Glutamatergic neuron (in vitro differentiated cells): ENCODE data around the gene RHEX. TPM values are rescaled to one million over a fixed set of nuclear protein-coding genes. Genes with fewer than 3 reads are reported as not detected.

Experiments used
- DNase-seq: peaks from one replicate; pipeline ENCODE4 v3.0.0; 2022
- H3K27ac Mint-ChIP-seq: one replicate; pipeline ENCODE4 v1.8.0; 2020; ENCODE audit warnings: mild to moderate bottlenecking, mixed read lengths, inconsistent platforms; ENCODE audit not compliant: unreplicated experiment
- H3K27me3 Mint-ChIP-seq: one replicate; pipeline ENCODE4 v1.8.0; 2020; ENCODE audit warnings: mild to moderate bottlenecking, moderate library complexity, mixed read lengths, inconsistent platforms; ENCODE audit not compliant: unreplicated experiment
- H3K36me3 Mint-ChIP-seq: one replicate; pipeline ENCODE4 v1.8.0; 2020; ENCODE audit warnings: mild to moderate bottlenecking, mixed read lengths, inconsistent platforms; ENCODE audit not compliant: unreplicated experiment
- H3K4me1 Mint-ChIP-seq: one replicate; pipeline ENCODE4 v1.8.0; 2020; ENCODE audit warnings: mild to moderate bottlenecking, low read depth, mixed read lengths, inconsistent platforms; ENCODE audit not compliant: unreplicated experiment
- H3K4me3 Mint-ChIP-seq: one replicate; pipeline ENCODE4 v1.8.0; 2020; ENCODE audit warnings: mild to moderate bottlenecking, mixed read lengths, inconsistent platforms; ENCODE audit not compliant: unreplicated experiment
- H3K9me3 Mint-ChIP-seq: one replicate; pipeline ENCODE4 v1.8.0; 2020; ENCODE audit warnings: mild to moderate bottlenecking, moderate library complexity, mixed read lengths, inconsistent platforms; ENCODE audit not compliant: unreplicated experiment
- CTCF ChIP-seq: fragments of 200-600 bp; sonication (generic); IDR thresholded peaks from one replicate; pipeline ENCODE4 v1.5.0; 2021; ENCODE audit not compliant: partially characterized antibody, unreplicated experiment
- total RNA-seq: library from RNA; stranded (reverse); fragmentation: NEBNext Ultra II Directional; extraction: Animal tissue kit (Norgen Biotek cat#: 25700); gene quantifications from one replicate; pipeline ENCODE4 v1.2.1, GENCODE V29; 2021; ENCODE audit not compliant: unreplicated experiment

The RHEX gene
- total RNA-seq, 1 donor from 2014 or later, result not detected

- no peaks in the 10 kb centered on the region for H3K4me1 Mint-ChIP-seq
- peak; percentile 62 for TF ChIP-seq CTCF
These were observed 22.3 kb upstream of the RHEX start for GRCh38 chr1:206030714-206031113.

GRCh38 chr1:206032380-206033140 lies 20.4 kb upstream of the RHEX start:
- H3K9me3 Mint-ChIP-seq, result no peaks in the 10 kb centered on the region
- no peaks in the 10 kb centered on the region for H3K27me3 Mint-ChIP-seq
- H3K27ac Mint-ChIP-seq, result no peak overlapping the region
- TF ChIP-seq CTCF, result no peak
- DNase-seq, result no peak
- no peak overlapping the region for H3K4me3 Mint-ChIP-seq
- no peaks in the 10 kb centered on the region for H3K4me1 Mint-ChIP-seq
- H3K36me3 Mint-ChIP-seq, result no peaks in the 10 kb centered on the region

More at GRCh38 chr1:206030714-206031113, 22.3 kb upstream of the RHEX start:
- Mint-ChIP-seq H3K4me3 (no peak overlapping the region), H3K9me3 (no peaks in the 10 kb centered on the region), H3K27ac (no peak overlapping the region), H3K27me3 (no peaks in the 10 kb centered on the region), H3K36me3 (no peaks in the 10 kb centered on the region)
- peak; percentile 68 for DNase-seq

GRCh38 chr1:206035027-206035426 lies 17.9 kb upstream of the RHEX start:
- Mint-ChIP-seq H3K9me3 (no peaks in the 10 kb centered on the region), H3K4me3 (no peak overlapping the region), H3K4me1 (no peaks in the 10 kb centered on the region)

GRCh38 chr1:206036663-206037455 lies 16.1 kb upstream of the RHEX start:
- H3K27ac Mint-ChIP-seq, result no peak overlapping the region
- H3K4me3 Mint-ChIP-seq, result no peak overlapping the region
- no peak for TF ChIP-seq CTCF
- H3K9me3 Mint-ChIP-seq, result no peaks in the 10 kb centered on the region
- no peaks in the 10 kb centered on the region for H3K36me3 Mint-ChIP-seq
- no peaks in the 10 kb centered on the region for H3K27me3 Mint-ChIP-seq
- no peak for DNase-seq
- H3K4me1 Mint-ChIP-seq, result no peaks in the 10 kb centered on the region

More at GRCh38 chr1:206035027-206035426, 17.9 kb upstream of the RHEX start:
- Mint-ChIP-seq H3K27me3 (no peaks in the 10 kb centered on the region), H3K36me3 (no peaks in the 10 kb centered on the region), H3K27ac (no peak overlapping the region)
- DNase-seq, result no peak
- TF ChIP-seq CTCF, result no peak

GRCh38 chr1:206037581-206037980 lies 15.4 kb upstream of the RHEX start:
- no peak for DNase-seq
- H3K27me3 Mint-ChIP-seq, result no peaks in the 10 kb centered on the region

More at GRCh38 chr1:206037581-206037980, 15.4 kb upstream of the RHEX start:
- Mint-ChIP-seq H3K9me3 (no peaks in the 10 kb centered on the region), H3K27ac (no peak overlapping the region), H3K4me1 (no peaks in the 10 kb centered on the region), H3K36me3 (no peaks in the 10 kb centered on the region), H3K4me3 (no peak overlapping the region)
- TF ChIP-seq CTCF, result no peak
